Right lobe of liver (tissue), 4 donors: ENCODE results near the gene ST6GALNAC4.

Experiments
- POLR2A ChIP-seq: fragments of 450-650 bp; IDR thresholded peaks from one replicate; pipeline ENCODE4 v1.6.1; 2017; ENCODE audit warnings: antibody characterized with exemption, mild to moderate bottlenecking
- TF ChIP-seq, protein P1 (sequence below), 4 donors: fragments of 200-600 bp in 3 of 4; fragments of 450-650 bp in 1 of 4; IDR thresholded peaks; one replicate each; pipeline versions ENCODE4 v1.5.1 to v1.8.0; 2016 to 2022; ENCODE audit warnings: antibody characterized with exemption in 4 of 4, mild to moderate bottlenecking in 2 of 4
- donor health status: DM: no; HTN: no; CAD: no.
- donor health status: DM: no; HTN: no; CAD: no.
- donor health status: DM: no; HTN: yes; CAD: no.

DNA sequence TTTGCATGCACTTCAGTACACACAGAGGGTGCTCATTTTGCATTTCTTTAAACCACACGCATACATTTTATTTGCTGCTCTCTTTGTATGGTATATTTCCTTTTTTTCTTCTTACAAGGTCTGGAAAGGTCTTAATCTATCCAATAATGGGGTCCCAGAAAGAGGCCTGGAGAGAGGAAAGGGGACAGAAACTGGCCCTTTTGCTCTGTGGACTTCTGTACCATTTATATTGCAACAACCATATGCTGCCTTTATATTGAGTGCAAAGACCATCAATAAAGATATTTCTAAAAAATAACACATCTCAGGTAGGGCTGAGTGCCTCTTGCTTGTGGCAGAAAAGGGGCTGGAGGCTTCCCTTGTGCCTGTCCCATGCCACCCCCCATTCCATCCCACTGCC is 36.3 kb upstream of the ST6GALNAC4 start:
- TF ChIP-seq, protein P1, sequence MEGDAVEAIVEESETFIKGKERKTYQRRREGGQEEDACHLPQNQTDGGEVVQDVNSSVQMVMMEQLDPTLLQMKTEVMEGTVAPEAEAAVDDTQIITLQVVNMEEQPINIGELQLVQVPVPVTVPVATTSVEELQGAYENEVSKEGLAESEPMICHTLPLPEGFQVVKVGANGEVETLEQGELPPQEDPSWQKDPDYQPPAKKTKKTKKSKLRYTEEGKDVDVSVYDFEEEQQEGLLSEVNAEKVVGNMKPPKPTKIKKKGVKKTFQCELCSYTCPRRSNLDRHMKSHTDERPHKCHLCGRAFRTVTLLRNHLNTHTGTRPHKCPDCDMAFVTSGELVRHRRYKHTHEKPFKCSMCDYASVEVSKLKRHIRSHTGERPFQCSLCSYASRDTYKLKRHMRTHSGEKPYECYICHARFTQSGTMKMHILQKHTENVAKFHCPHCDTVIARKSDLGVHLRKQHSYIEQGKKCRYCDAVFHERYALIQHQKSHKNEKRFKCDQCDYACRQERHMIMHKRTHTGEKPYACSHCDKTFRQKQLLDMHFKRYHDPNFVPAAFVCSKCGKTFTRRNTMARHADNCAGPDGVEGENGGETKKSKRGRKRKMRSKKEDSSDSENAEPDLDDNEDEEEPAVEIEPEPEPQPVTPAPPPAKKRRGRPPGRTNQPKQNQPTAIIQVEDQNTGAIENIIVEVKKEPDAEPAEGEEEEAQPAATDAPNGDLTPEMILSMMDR (IDR thresholded peaks at IDR 0.05): no peak
- TF ChIP-seq POLR2A: no peak
